ENCODE measurements around the gene LAMB4. TPM values are rescaled to one million over a fixed set of nuclear protein-coding genes. Genes with fewer than 3 reads are reported as not detected.

The LAMB4 gene
- polyA plus RNA-seq, 1 donor = 0.42 TPM

GRCh38 chr7:108049962-108050361 lies 80.2 kb downstream of the LAMB4 start:
- H3K4me3 ChIP-seq (ENCODE audit: low read length) = no peak overlapping the region
- no peak overlapping the region for H3K27ac ChIP-seq (ENCODE audit: low read length)
- DNase-seq = no peak
- H3K36me3 ChIP-seq (ENCODE audit: control insufficient read depth, insufficient read depth, low read length) = no peaks in the 10 kb centered on the region
- no peaks in the 10 kb centered on the region for H3K4me1 ChIP-seq (ENCODE audit: control insufficient read depth, insufficient read depth, low read length)
- H3K27me3 ChIP-seq (ENCODE audit: control insufficient read depth, insufficient read depth, low read length) = no peaks in the 10 kb centered on the region
- H3K9me3 ChIP-seq (ENCODE audit: control insufficient read depth, low read depth, low read length) = no peaks in the 10 kb centered on the region
- 80% methylated on average over 1 of the region's 3 CpGs for WGBS (ENCODE audit: insufficient coverage, low lambda C conversion rate)

GRCh38 chr7:108048422-108048821 lies 81.7 kb downstream of the LAMB4 start:
- Histone ChIP-seq H3K36me3 (ENCODE audit: control insufficient read depth, insufficient read depth, low read length) (no peaks in the 10 kb centered on the region), H3K27me3 (ENCODE audit: control insufficient read depth, insufficient read depth, low read length) (no peaks in the 10 kb centered on the region), H3K4me3 (ENCODE audit: low read length) (no peak overlapping the region), H3K9me3 (ENCODE audit: control insufficient read depth, low read depth, low read length) (no peaks in the 10 kb centered on the region), H3K4me1 (ENCODE audit: control insufficient read depth, insufficient read depth, low read length) (no peaks in the 10 kb centered on the region), H3K27ac (ENCODE audit: low read length) (no peak overlapping the region)
- no peak for DNase-seq
- WGBS (ENCODE audit: insufficient coverage, low lambda C conversion rate) = 100% methylated on average over 2 of the region's 3 CpGs

GRCh38 chr7:108046952-108047506 lies 83.1 kb downstream of the LAMB4 start:
- Histone ChIP-seq H3K36me3 (ENCODE audit: control insufficient read depth, insufficient read depth, low read length) (no peaks in the 10 kb centered on the region), H3K27me3 (ENCODE audit: control insufficient read depth, insufficient read depth, low read length) (no peaks in the 10 kb centered on the region), H3K4me3 (ENCODE audit: low read length) (no peak overlapping the region), H3K4me1 (ENCODE audit: control insufficient read depth, insufficient read depth, low read length) (no peaks in the 10 kb centered on the region), H3K27ac (ENCODE audit: low read length) (no peak overlapping the region), H3K9me3 (ENCODE audit: control insufficient read depth, low read depth, low read length) (no peaks in the 10 kb centered on the region)
- no peak for DNase-seq
- 100% methylated on average over 1 of the region's 6 CpGs for WGBS (ENCODE audit: insufficient coverage, low lambda C conversion rate)

- no peak overlapping the region for H3K27ac ChIP-seq (ENCODE audit: low read length)
- no peak for DNase-seq
- H3K9me3 ChIP-seq (ENCODE audit: control insufficient read depth, low read depth, low read length) = no peaks in the 10 kb centered on the region
- no peaks in the 10 kb centered on the region for H3K27me3 ChIP-seq (ENCODE audit: control insufficient read depth, insufficient read depth, low read length)
- no peaks in the 10 kb centered on the region for H3K36me3 ChIP-seq (ENCODE audit: control insufficient read depth, insufficient read depth, low read length)
- WGBS (ENCODE audit: insufficient coverage, low lambda C conversion rate) = 83% methylated on average over 1 of the region's 1 CpG
- H3K4me3 ChIP-seq (ENCODE audit: low read length) = no peak overlapping the region
- H3K4me1 ChIP-seq (ENCODE audit: control insufficient read depth, insufficient read depth, low read length) = no peaks in the 10 kb centered on the region
Observed at GRCh38 chr7:108045669-108046068, 84.5 kb downstream of the LAMB4 start.

GRCh38 chr7:108045154-108045553 lies 85.0 kb downstream of the LAMB4 start:
- Histone ChIP-seq H3K27me3 (ENCODE audit: control insufficient read depth, insufficient read depth, low read length) (no peaks in the 10 kb centered on the region), H3K36me3 (ENCODE audit: control insufficient read depth, insufficient read depth, low read length) (no peaks in the 10 kb centered on the region), H3K4me1 (ENCODE audit: control insufficient read depth, insufficient read depth, low read length) (no peaks in the 10 kb centered on the region), H3K9me3 (ENCODE audit: control insufficient read depth, low read depth, low read length) (no peaks in the 10 kb centered on the region), H3K4me3 (ENCODE audit: low read length) (no peak overlapping the region), H3K27ac (ENCODE audit: low read length) (no peak overlapping the region)
- no CpG with 5 or more reads among the region's 1 CpG for WGBS (ENCODE audit: insufficient coverage, low lambda C conversion rate)
- peak in 1 of 2 donors; percentile 13 for DNase-seq

GRCh38 chr7:108044345-108044744 lies 85.8 kb downstream of the LAMB4 start:
- WGBS (ENCODE audit: insufficient coverage, low lambda C conversion rate) = no CpG with 5 or more reads among the region's 2 CpGs
- no peak for DNase-seq

GRCh38 chr7:108038986-108039385 lies 91.2 kb downstream of the LAMB4 start:
- Histone ChIP-seq H3K9me3 (ENCODE audit: control insufficient read depth, low read depth, low read length) (no peaks in the 10 kb centered on the region), H3K4me1 (ENCODE audit: control insufficient read depth, insufficient read depth, low read length) (no peaks in the 10 kb centered on the region), H3K27me3 (ENCODE audit: control insufficient read depth, insufficient read depth, low read length) (no peaks in the 10 kb centered on the region), H3K36me3 (ENCODE audit: control insufficient read depth, insufficient read depth, low read length) (no peaks in the 10 kb centered on the region), H3K27ac (ENCODE audit: low read length) (no peak overlapping the region), H3K4me3 (ENCODE audit: low read length) (no peak overlapping the region)
- no peak for DNase-seq

More at GRCh38 chr7:108044345-108044744, 85.8 kb downstream of the LAMB4 start:
- Histone ChIP-seq H3K4me3 (ENCODE audit: low read length) (no peak overlapping the region), H3K4me1 (ENCODE audit: control insufficient read depth, insufficient read depth, low read length) (no peaks in the 10 kb centered on the region), H3K27ac (ENCODE audit: low read length) (no peak overlapping the region), H3K36me3 (ENCODE audit: control insufficient read depth, insufficient read depth, low read length) (no peaks in the 10 kb centered on the region), H3K27me3 (ENCODE audit: control insufficient read depth, insufficient read depth, low read length) (no peaks in the 10 kb centered on the region), H3K9me3 (ENCODE audit: control insufficient read depth, low read depth, low read length) (no peaks in the 10 kb centered on the region)

GRCh38 chr7:108037741-108038140 lies 92.4 kb downstream of the LAMB4 start:
- H3K4me3 ChIP-seq (ENCODE audit: low read length) = no peak overlapping the region
- H3K27me3 ChIP-seq (ENCODE audit: control insufficient read depth, insufficient read depth, low read length) = no peaks in the 10 kb centered on the region
- no peaks in the 10 kb centered on the region for H3K36me3 ChIP-seq (ENCODE audit: control insufficient read depth, insufficient read depth, low read length)
- DNase-seq = no peak
- no peaks in the 10 kb centered on the region for H3K4me1 ChIP-seq (ENCODE audit: control insufficient read depth, insufficient read depth, low read length)
- no CpG with 5 or more reads among the region's 1 CpG for WGBS (ENCODE audit: insufficient coverage, low lambda C conversion rate)
- H3K27ac ChIP-seq (ENCODE audit: low read length) = no peak overlapping the region
- no peaks in the 10 kb centered on the region for H3K9me3 ChIP-seq (ENCODE audit: control insufficient read depth, low read depth, low read length)

GRCh38 chr7:108037140-108037539 lies 93.0 kb downstream of the LAMB4 start:
- DNase-seq = no peak
- Histone ChIP-seq H3K27ac (ENCODE audit: low read length) (no peak overlapping the region), H3K9me3 (ENCODE audit: control insufficient read depth, low read depth, low read length) (no peaks in the 10 kb centered on the region), H3K4me3 (ENCODE audit: low read length) (no peak overlapping the region), H3K27me3 (ENCODE audit: control insufficient read depth, insufficient read depth, low read length) (no peaks in the 10 kb centered on the region), H3K4me1 (ENCODE audit: control insufficient read depth, insufficient read depth, low read length) (no peaks in the 10 kb centered on the region), H3K36me3 (ENCODE audit: control insufficient read depth, insufficient read depth, low read length) (no peaks in the 10 kb centered on the region)
- no CpG with 5 or more reads among the region's 3 CpGs for WGBS (ENCODE audit: insufficient coverage, low lambda C conversion rate)

GRCh38 chr7:108034586-108034985 lies 95.6 kb downstream of the LAMB4 start:
- Histone ChIP-seq H3K27me3 (ENCODE audit: control insufficient read depth, insufficient read depth, low read length) (no peaks in the 10 kb centered on the region), H3K9me3 (ENCODE audit: control insufficient read depth, low read depth, low read length) (no peaks in the 10 kb centered on the region), H3K36me3 (ENCODE audit: control insufficient read depth, insufficient read depth, low read length) (no peaks in the 10 kb centered on the region), H3K4me3 (ENCODE audit: low read length) (no peak overlapping the region), H3K27ac (ENCODE audit: low read length) (no peak overlapping the region), H3K4me1 (ENCODE audit: control insufficient read depth, insufficient read depth, low read length) (no peaks in the 10 kb centered on the region)
- DNase-seq = no peak
- WGBS (ENCODE audit: insufficient coverage, low lambda C conversion rate) = no CpG with 5 or more reads among the region's 2 CpGs

- Histone ChIP-seq H3K4me1 (ENCODE audit: control insufficient read depth, insufficient read depth, low read length) (no peaks in the 10 kb centered on the region), H3K9me3 (ENCODE audit: control insufficient read depth, low read depth, low read length) (no peaks in the 10 kb centered on the region), H3K27me3 (ENCODE audit: control insufficient read depth, insufficient read depth, low read length) (no peaks in the 10 kb centered on the region), H3K36me3 (ENCODE audit: control insufficient read depth, insufficient read depth, low read length) (no peaks in the 10 kb centered on the region), H3K27ac (ENCODE audit: low read length) (no peak overlapping the region), H3K4me3 (ENCODE audit: low read length) (no peak overlapping the region)
- 100% methylated on average over 1 of the region's 5 CpGs for WGBS (ENCODE audit: insufficient coverage, low lambda C conversion rate)
- DNase-seq = no peak
Observed at GRCh38 chr7:108033776-108034497, 96.2 kb downstream of the LAMB4 start.
